Measurements from ENCODE around the gene LRFN2.
A peak's percentile ranks its signal among the peaks of the same experiment; 100 is the strongest.

Gene LRFN2

GRCh38 chr6:40584741-40585140, 2.4 kb downstream of the LRFN2 start:
- TF ChIP-seq EZH2phosphoT487 (IDR thresholded peaks at IDR 0.05; ENCODE audit: borderline replicate concordance, low read length) (no peak), CTCF (IDR thresholded peaks at IDR 0.05; ENCODE audit: low read depth, low read length, poor library complexity, severe bottlenecking) (no peak)

GRCh38 chr6:40583709-40584108, 3.5 kb downstream of the LRFN2 start:
- H3K9me3 ChIP-seq (ENCODE audit: control insufficient read depth, insufficient read depth, low read length): no peaks in the 10 kb centered on the region
- H3K79me2 ChIP-seq (ENCODE audit: control insufficient read depth, low read length): no peaks in the 10 kb centered on the region
- TF ChIP-seq EZH2phosphoT487 (IDR thresholded peaks at IDR 0.05; ENCODE audit: borderline replicate concordance, low read length) (no peak), CTCF (IDR thresholded peaks at IDR 0.05; ENCODE audit: low read depth, low read length, poor library complexity, severe bottlenecking) (no peak)
- H3K4me3 ChIP-seq (ENCODE audit: low read length): no peak overlapping the region
- no peaks in the 10 kb centered on the region for H3K9me2 ChIP-seq (replicated peaks; ENCODE audit: control insufficient read depth, low read length)
- H3K4me2 ChIP-seq (ENCODE audit: low read length): no peak overlapping the region
- H3K27me3 ChIP-seq (ENCODE audit: control insufficient read depth, low read length): peaks cover 7% of the 10 kb centered on the region; the same call in 1 of the 2 replicates
- no peaks in the 10 kb centered on the region for H3K36me3 ChIP-seq (ENCODE audit: control insufficient read depth, low read length)
- H3K27ac ChIP-seq (ENCODE audit: low read depth, low read length): no peak overlapping the region
- no peaks in the 10 kb centered on the region for H4K20me1 ChIP-seq (ENCODE audit: control insufficient read depth, insufficient read depth, low read depth, low read length)
- H3K4me1 ChIP-seq (ENCODE audit: control insufficient read depth, low read length): no peaks in the 10 kb centered on the region
- H3F3A ChIP-seq (ENCODE audit: control insufficient read depth, insufficient read depth): no peaks in the 10 kb centered on the region

More at GRCh38 chr6:40584741-40585140, 2.4 kb downstream of the LRFN2 start:
- H3K4me1 ChIP-seq (ENCODE audit: control insufficient read depth, low read length): no peaks in the 10 kb centered on the region
- peaks cover 9% of the 10 kb centered on the region; the same call in 1 of the 2 replicates for H3K27me3 ChIP-seq (ENCODE audit: control insufficient read depth, low read length)
- H4K20me1 ChIP-seq (ENCODE audit: control insufficient read depth, insufficient read depth, low read depth, low read length): no peaks in the 10 kb centered on the region
- no peak overlapping the region for H3K27ac ChIP-seq (ENCODE audit: low read depth, low read length)
- H3K4me3 ChIP-seq (ENCODE audit: low read length): no peak overlapping the region
- H3K9me2 ChIP-seq (replicated peaks; ENCODE audit: control insufficient read depth, low read length): no peaks in the 10 kb centered on the region
- no peaks in the 10 kb centered on the region for H3K79me2 ChIP-seq (ENCODE audit: control insufficient read depth, low read length)
- no peaks in the 10 kb centered on the region for H3K9me3 ChIP-seq (ENCODE audit: control insufficient read depth, insufficient read depth, low read length)
- no peak overlapping the region for H3K4me2 ChIP-seq (ENCODE audit: low read length)
- no peaks in the 10 kb centered on the region for H3K36me3 ChIP-seq (ENCODE audit: control insufficient read depth, low read length)
- no peaks in the 10 kb centered on the region for H3F3A ChIP-seq (ENCODE audit: control insufficient read depth, insufficient read depth)

- no peak overlapping the region for H3K4me2 ChIP-seq (ENCODE audit: low read length)
- H3K27me3 ChIP-seq (ENCODE audit: control insufficient read depth, low read length): peaks cover 4% of the 10 kb centered on the region; the same call in 1 of the 2 replicates
- H4K20me1 ChIP-seq (ENCODE audit: control insufficient read depth, insufficient read depth, low read depth, low read length): no peaks in the 10 kb centered on the region
- H3K36me3 ChIP-seq (ENCODE audit: control insufficient read depth, low read length): no peaks in the 10 kb centered on the region
- H3K79me2 ChIP-seq (ENCODE audit: control insufficient read depth, low read length): no peaks in the 10 kb centered on the region
- H3K27ac ChIP-seq (ENCODE audit: low read depth, low read length): no peak overlapping the region
- H3K9me2 ChIP-seq (replicated peaks; ENCODE audit: control insufficient read depth, low read length): no peaks in the 10 kb centered on the region
- TF ChIP-seq EZH2phosphoT487 (IDR thresholded peaks at IDR 0.05; ENCODE audit: borderline replicate concordance, low read length) (no peak), CTCF (IDR thresholded peaks at IDR 0.05; ENCODE audit: low read depth, low read length, poor library complexity, severe bottlenecking) (peak; percentile 13)
- no peaks in the 10 kb centered on the region for H3K9me3 ChIP-seq (ENCODE audit: control insufficient read depth, insufficient read depth, low read length)
- H3K4me3 ChIP-seq (ENCODE audit: low read length): no peak overlapping the region
- no peaks in the 10 kb centered on the region for H3K4me1 ChIP-seq (ENCODE audit: control insufficient read depth, low read length)
- no peaks in the 10 kb centered on the region for H3F3A ChIP-seq (ENCODE audit: control insufficient read depth, insufficient read depth)
Measured at GRCh38 chr6:40582892-40583291, 4.3 kb downstream of the LRFN2 start.
